ENCODE results near the gene PPP4R3B.

PPP4R3B gene

GRCh38 chr2:55502590-55503141, 114.8 kb downstream of the PPP4R3B start:
- DNase-seq: no peak

GRCh38 chr2:55500025-55500424, 117.4 kb downstream of the PPP4R3B start:
- DNase-seq: no peak

- DNase-seq: no peak
Observed at GRCh38 chr2:55498582-55498981, 118.8 kb downstream of the PPP4R3B start.

Data from DMS79 (cell line).